Measurements from ENCODE around the gene NOC4L. TPM values are rescaled to one million over a fixed set of nuclear protein-coding genes. Genes with fewer than 3 reads are reported as not detected.
"Not testable (repeated sequence)": the region's sequence is repeated elsewhere in the genome, so short reads cannot be mapped to it uniquely, and the experiment has no call there.

Gene NOC4L
- total RNA-seq, 1 experiment from 2014 or later: 10.4 TPM

DNA sequence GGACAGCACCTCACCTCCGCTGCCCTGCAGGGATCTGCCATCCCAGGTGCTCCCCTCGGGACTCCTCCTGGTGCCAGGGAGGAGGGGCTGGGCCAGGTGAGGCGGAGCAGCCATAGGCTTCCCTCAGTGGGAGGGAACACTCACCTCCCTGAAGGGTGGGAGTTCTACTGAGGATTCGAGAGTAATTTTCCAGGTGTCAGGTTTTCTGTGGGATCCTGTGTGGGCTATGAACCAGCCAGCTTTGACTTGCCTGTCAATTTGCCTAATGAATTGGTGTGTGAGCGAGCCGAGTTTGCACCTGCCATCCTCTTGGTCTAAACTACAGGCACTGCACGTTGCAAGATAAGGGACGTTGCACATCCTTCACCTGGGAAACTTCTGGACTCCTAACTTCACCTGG, 50.3 kb downstream of the NOC4L start:
- Histone ChIP-seq H3K9me2 (replicated peaks; ENCODE audit: insufficient read depth, low read length) (no peaks in the 10 kb centered on the region), H3K79me2 (ENCODE audit: low read length) (no peaks in the 10 kb centered on the region), H3K36me3 (ENCODE audit: insufficient read depth, low read length) (no peaks in the 10 kb centered on the region), H3K4me1 (ENCODE audit: low read length) (peaks cover 10% of the 10 kb centered on the region), H3K4me3 (ENCODE audit: low read length) (no peak overlapping the region), H3K4me2 (ENCODE audit: low read depth, low read length, poor library complexity, severe bottlenecking) (no peak overlapping the region), H3K27ac (ENCODE audit: low read length) (no peak overlapping the region), H2AFZ (ENCODE audit: low read length) (no peak overlapping the region), H3K9ac (ENCODE audit: low read length) (no peak overlapping the region), H3K27me3 (ENCODE audit: low read length) (no peaks in the 10 kb centered on the region), H4K20me1 (ENCODE audit: insufficient read depth, low read depth, low read length) (no peaks in the 10 kb centered on the region), H3K9me3 (ENCODE audit: low read length) (peaks cover 12% of the 10 kb centered on the region; the same call in 1 of the 2 replicates)
- DNase-seq: no peak

- not testable (repeated sequence) for H4K20me1 ChIP-seq (ENCODE audit: insufficient read depth, low read depth, low read length); H3K27ac ChIP-seq (ENCODE audit: low read length); H3K9me2 ChIP-seq (replicated peaks; ENCODE audit: insufficient read depth, low read length); H3K79me2 ChIP-seq (ENCODE audit: low read length); H3K4me3 ChIP-seq (ENCODE audit: low read length); H3K9ac ChIP-seq (ENCODE audit: low read length); DNase-seq; H3K36me3 ChIP-seq (ENCODE audit: insufficient read depth, low read length); H3K27me3 ChIP-seq (ENCODE audit: low read length); H3K4me2 ChIP-seq (ENCODE audit: low read depth, low read length, poor library complexity, severe bottlenecking); H2AFZ ChIP-seq (ENCODE audit: low read length); H3K4me1 ChIP-seq (ENCODE audit: low read length)
- peaks cover 12% of the 10 kb centered on the region; the same call in 1 of the 2 replicates for H3K9me3 ChIP-seq (ENCODE audit: low read length)
These were observed 51.0 kb downstream of the NOC4L start for GRCh38 chr12:132195242-132195641.

DNA sequence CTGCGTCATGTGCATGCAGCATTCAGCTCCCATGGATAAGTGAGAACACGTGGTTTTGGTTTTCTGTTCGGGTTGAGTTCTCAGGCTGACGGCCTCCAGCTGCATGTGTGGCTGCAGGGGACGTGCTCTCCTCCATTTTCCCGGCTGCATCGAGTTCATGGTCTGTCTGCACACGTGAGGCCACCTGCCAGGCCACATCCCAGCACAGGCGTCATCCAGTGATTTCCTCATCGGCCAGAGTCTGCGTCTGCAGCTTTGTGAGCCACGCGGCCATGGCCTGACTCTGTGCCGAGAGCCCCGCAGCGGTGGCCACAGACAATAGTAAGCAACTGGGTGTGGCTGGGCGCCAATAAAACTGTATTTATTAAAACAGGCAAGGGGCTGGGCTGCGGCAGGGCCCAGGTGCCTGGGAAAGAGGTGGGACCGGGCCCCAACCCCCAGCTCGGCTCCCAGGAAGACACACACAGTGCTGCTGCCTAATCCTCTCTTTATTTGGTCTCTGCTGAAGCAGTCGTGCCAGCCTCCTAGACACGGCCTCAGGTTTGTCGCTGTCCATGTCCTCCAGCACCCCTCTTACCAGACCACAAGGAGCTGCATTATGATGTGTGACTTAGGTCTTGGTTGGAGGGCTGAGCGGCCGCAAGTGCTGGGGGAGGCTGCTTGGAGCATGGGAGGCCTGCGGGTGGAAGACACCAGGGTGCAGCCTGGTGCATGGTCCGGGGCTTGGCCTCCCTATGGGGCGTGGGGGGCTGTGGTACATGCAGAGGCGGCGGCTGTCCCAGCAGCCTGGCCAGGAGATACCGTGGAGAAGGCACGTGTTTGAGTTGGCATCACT, 52.0 kb downstream of the NOC4L start:
- no peaks in the 10 kb centered on the region for H3K27me3 ChIP-seq (ENCODE audit: low read length)
- no peak overlapping the region for H3K4me3 ChIP-seq (ENCODE audit: low read length)
- no peak overlapping the region for H3K4me2 ChIP-seq (ENCODE audit: low read depth, low read length, poor library complexity, severe bottlenecking)

GRCh38 chr12:132196873-132197390, 52.7 kb downstream of the NOC4L start:
- Histone ChIP-seq H3K9me3 (ENCODE audit: low read length) (peaks cover 12% of the 10 kb centered on the region; the same call in 1 of the 2 replicates), H3K4me1 (ENCODE audit: low read length) (no peaks in the 10 kb centered on the region), H3K79me2 (ENCODE audit: low read length) (no peaks in the 10 kb centered on the region), H3K36me3 (ENCODE audit: insufficient read depth, low read length) (no peaks in the 10 kb centered on the region), H3K9ac (ENCODE audit: low read length) (no peak overlapping the region), H4K20me1 (ENCODE audit: insufficient read depth, low read depth, low read length) (no peaks in the 10 kb centered on the region; the same call in 1 of the 2 replicates), H3K9me2 (replicated peaks; ENCODE audit: insufficient read depth, low read length) (no peaks in the 10 kb centered on the region), H2AFZ (ENCODE audit: low read length) (no peak overlapping the region), H3K4me3 (ENCODE audit: low read length) (no peak overlapping the region), H3K27me3 (ENCODE audit: low read length) (no peaks in the 10 kb centered on the region), H3K4me2 (ENCODE audit: low read depth, low read length, poor library complexity, severe bottlenecking) (no peak overlapping the region), H3K27ac (ENCODE audit: low read length) (no peak overlapping the region)
- no peak for DNase-seq

More for the DNA sequence above, 52.0 kb downstream of the NOC4L start:
- no peaks in the 10 kb centered on the region for H3K9me2 ChIP-seq (replicated peaks; ENCODE audit: insufficient read depth, low read length)
- no peaks in the 10 kb centered on the region for H3K79me2 ChIP-seq (ENCODE audit: low read length)
- DNase-seq: no peak
- peaks cover 12% of the 10 kb centered on the region; the same call in 1 of the 2 replicates for H3K9me3 ChIP-seq (ENCODE audit: low read length)
- no peaks in the 10 kb centered on the region for H4K20me1 ChIP-seq (ENCODE audit: insufficient read depth, low read depth, low read length)
- H2AFZ ChIP-seq (ENCODE audit: low read length): no peak overlapping the region
- no peaks in the 10 kb centered on the region for H3K36me3 ChIP-seq (ENCODE audit: insufficient read depth, low read length)
- H3K27ac ChIP-seq (ENCODE audit: low read length): no peak overlapping the region
- H3K4me1 ChIP-seq (ENCODE audit: low read length): no peaks in the 10 kb centered on the region
- no peak overlapping the region for H3K9ac ChIP-seq (ENCODE audit: low read length)

- no peak overlapping the region for H3K4me3 ChIP-seq (ENCODE audit: low read length)
- H3K4me1 ChIP-seq (ENCODE audit: low read length): no peaks in the 10 kb centered on the region
- H3K27me3 ChIP-seq (ENCODE audit: low read length): no peaks in the 10 kb centered on the region
- no peaks in the 10 kb centered on the region for H3K36me3 ChIP-seq (ENCODE audit: insufficient read depth, low read length)
- no peak overlapping the region for H3K9ac ChIP-seq (ENCODE audit: low read length)
- no peaks in the 10 kb centered on the region; the same call in 1 of the 2 replicates for H4K20me1 ChIP-seq (ENCODE audit: insufficient read depth, low read depth, low read length)
- no peak overlapping the region for H2AFZ ChIP-seq (ENCODE audit: low read length)
- DNase-seq: no peak
- H3K27ac ChIP-seq (ENCODE audit: low read length): no peak overlapping the region
- H3K4me2 ChIP-seq (ENCODE audit: low read depth, low read length, poor library complexity, severe bottlenecking): no peak overlapping the region
- no peaks in the 10 kb centered on the region for H3K9me2 ChIP-seq (replicated peaks; ENCODE audit: insufficient read depth, low read length)
- H3K79me2 ChIP-seq (ENCODE audit: low read length): no peaks in the 10 kb centered on the region
- peaks cover 12% of the 10 kb centered on the region; the same call in 1 of the 2 replicates for H3K9me3 ChIP-seq (ENCODE audit: low read length)
These were observed 53.5 kb downstream of the NOC4L start for GRCh38 chr12:132197581-132198354.

DNA sequence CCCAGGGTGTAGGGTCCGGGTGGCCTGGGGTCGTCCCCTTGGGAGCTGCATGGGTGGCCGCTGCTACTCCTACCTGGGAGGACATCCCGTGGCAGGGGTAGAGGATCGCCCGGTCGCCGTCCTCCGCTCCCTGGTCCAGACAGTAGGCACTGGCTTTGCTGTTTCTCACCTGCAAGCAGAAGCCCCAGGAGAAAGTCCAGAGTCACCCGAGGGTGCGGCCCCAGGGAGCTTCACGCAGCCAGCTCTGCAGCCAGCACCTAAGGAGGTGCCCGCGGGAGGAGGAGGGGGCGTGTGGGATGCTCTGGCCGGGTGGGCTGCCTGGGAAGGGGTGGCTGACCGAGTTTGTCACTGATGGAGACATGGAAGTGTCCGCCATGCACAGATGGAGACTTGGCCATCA, 54.8 kb downstream of the NOC4L start:
- no peaks in the 10 kb centered on the region for H3K36me3 ChIP-seq (ENCODE audit: insufficient read depth, low read length)
- no peak overlapping the region for H3K4me2 ChIP-seq (ENCODE audit: low read depth, low read length, poor library complexity, severe bottlenecking)
- no peak for DNase-seq
- no peak overlapping the region for H3K4me3 ChIP-seq (ENCODE audit: low read length)
- H3K9ac ChIP-seq (ENCODE audit: low read length): no peak overlapping the region
- H3K27me3 ChIP-seq (ENCODE audit: low read length): no peaks in the 10 kb centered on the region
- no peaks in the 10 kb centered on the region; the same call in 1 of the 2 replicates for H4K20me1 ChIP-seq (ENCODE audit: insufficient read depth, low read depth, low read length)
- H3K9me3 ChIP-seq (ENCODE audit: low read length): peaks cover 4% of the 10 kb centered on the region; the same call in 1 of the 2 replicates
- no peak overlapping the region for H3K27ac ChIP-seq (ENCODE audit: low read length)
- no peaks in the 10 kb centered on the region for H3K4me1 ChIP-seq (ENCODE audit: low read length)
- H2AFZ ChIP-seq (ENCODE audit: low read length): no peak overlapping the region
- H3K79me2 ChIP-seq (ENCODE audit: low read length): no peaks in the 10 kb centered on the region
- no peaks in the 10 kb centered on the region for H3K9me2 ChIP-seq (replicated peaks; ENCODE audit: insufficient read depth, low read length)

- Histone ChIP-seq H3K27me3 (ENCODE audit: low read length) (no peaks in the 10 kb centered on the region), H3K36me3 (ENCODE audit: insufficient read depth, low read length) (no peaks in the 10 kb centered on the region), H3K4me3 (ENCODE audit: low read length) (no peak overlapping the region), H3K9me3 (ENCODE audit: low read length) (no peaks in the 10 kb centered on the region), H3K27ac (ENCODE audit: low read length) (no peak overlapping the region), H3K9ac (ENCODE audit: low read length) (no peak overlapping the region), H3K4me2 (ENCODE audit: low read depth, low read length, poor library complexity, severe bottlenecking) (no peak overlapping the region), H3K4me1 (ENCODE audit: low read length) (no peaks in the 10 kb centered on the region), H4K20me1 (ENCODE audit: insufficient read depth, low read depth, low read length) (no peaks in the 10 kb centered on the region; the same call in 1 of the 2 replicates), H3K9me2 (replicated peaks; ENCODE audit: insufficient read depth, low read length) (no peaks in the 10 kb centered on the region), H2AFZ (ENCODE audit: low read length) (no peak overlapping the region), H3K79me2 (ENCODE audit: low read length) (no peaks in the 10 kb centered on the region)
- DNase-seq: no peak
These were observed 55.5 kb downstream of the NOC4L start for GRCh38 chr12:132199526-132200319.
